ENCODE results near the gene DMWD. TPM values are rescaled to one million over a fixed set of nuclear protein-coding genes. Genes with fewer than 3 reads are reported as not detected.

The DMWD gene
- total and polyA plus RNA-seq, 7 donors, result 13.2 to 59.5 (median 26.0) TPM

DNA sequence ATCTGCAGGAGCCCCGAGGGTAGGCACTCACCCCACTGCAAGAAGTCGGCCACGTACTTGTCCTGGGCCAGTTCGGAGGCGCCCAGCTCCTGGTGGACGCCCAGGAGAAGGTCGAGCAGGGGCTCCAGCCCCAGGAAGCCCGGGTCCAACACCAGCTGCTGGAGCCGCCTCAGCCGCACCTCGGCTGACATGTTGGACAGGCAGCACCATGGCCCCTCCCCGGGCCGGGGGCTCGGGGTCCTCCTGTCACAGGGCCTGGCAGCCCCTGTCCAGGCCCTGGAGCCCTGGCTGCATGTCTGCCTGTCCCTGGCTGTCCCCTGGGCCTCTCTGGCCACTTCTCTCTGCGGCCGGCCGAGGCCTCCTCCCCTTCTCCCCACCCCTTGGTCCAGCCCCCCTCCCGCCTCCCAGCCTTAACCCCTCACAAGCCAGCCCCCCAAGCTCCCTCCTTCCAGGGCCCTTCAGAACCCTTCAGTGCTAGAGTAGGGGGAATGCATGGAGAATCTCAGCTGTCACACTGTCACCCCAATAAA is 10.4 kb downstream of the DMWD start, which contains the start of gene DMPK:
Gene DMPK, minus strand, starts transcription at position 329 of the 530 bp plus-strand sequence. Its CDS starts 138 bp downstream, at position 191.
- intact Hi-C loops (cut with DNase I), result loop anchor here (10.0 kb wide), 1 partner anchor 277 kb away; the partner anchor contains the start of gene VASP
- Histone ChIP-seq H3K9me3 (no peaks in the 10 kb centered on the region), H3K4me3 (peak within 1 kb of the TSS; percentile 77 to 94 (median 88)), H3K27ac (peak within 1 kb of the TSS; percentile 96 to 98 (median 98)), H3K4me1 (peaks cover 0 to 75% (median 65%) of the 10 kb centered on the region in 4 donors), H3K36me3 (peaks cover 5 to 38% (median 33%) of the 10 kb centered on the region in 4 donors), H3K27me3 (no peaks in the 10 kb centered on the region)
- WGBS, 2 donors, result 42 to 44% methylated on average over 18 of the region's 18 CpGs
- peak; percentile 48 to 66 for TF ChIP-seq POLR2A (IDR thresholded peaks at IDR 0.05)
- peak in 3 of 4 donors; percentile 69 to 84 (median 81) for TF ChIP-seq POLR2AphosphoS5 (IDR thresholded peaks at IDR 0.05)
- TF ChIP-seq EP300 (IDR thresholded peaks at IDR 0.05), result no peak
- peak; percentile 84 for DNase-seq

DNA sequence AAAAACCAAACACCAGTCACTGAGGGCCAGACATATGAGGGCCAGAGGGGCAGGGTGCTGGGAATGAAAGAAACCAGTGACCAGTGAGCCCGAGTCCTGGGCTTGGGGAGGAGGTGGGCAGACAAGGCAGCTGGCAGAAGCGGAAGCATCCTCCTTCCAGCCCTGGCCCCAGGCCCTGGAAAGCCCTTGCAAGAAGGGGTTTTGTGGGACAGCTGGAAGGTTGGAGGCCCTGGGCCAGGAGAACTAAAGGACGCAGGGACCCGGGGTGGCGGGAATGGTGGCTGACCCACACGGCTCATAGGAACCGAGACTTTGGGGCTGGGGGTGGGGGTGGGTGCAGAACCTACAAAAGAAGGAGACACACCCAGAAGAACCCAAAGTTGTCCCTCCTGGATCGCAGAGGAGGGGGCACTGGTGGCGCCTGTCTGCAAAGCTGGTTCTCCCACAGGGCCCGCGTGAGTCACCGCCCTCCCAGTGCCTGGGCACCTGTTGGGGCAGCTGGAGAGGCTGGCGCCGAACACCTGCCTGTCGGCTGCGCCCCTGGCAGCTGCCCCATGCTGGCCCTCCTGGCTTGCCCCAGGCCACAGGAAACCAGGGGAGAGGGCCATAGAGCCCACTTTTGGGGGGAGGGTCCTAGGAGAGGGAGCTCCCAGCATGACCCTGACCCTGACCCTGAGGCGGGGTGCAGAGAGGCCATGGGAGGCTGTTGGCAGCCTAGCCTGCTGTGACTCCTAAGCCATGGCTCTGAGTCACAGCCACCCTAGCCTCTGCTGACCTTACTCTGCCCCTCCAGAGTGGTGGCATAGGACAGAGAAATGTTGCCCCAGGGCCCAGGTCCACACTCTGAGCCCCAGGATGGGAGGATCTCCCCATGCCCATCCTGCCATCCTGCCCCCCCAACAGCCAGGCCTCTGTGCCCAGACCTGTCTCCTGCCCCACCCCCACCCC is 11.2 kb downstream of the DMWD start:
- intact Hi-C loops (cut with DNase I), result loop anchor here (10.0 kb wide), 1 partner anchor 277 kb away; the partner anchor contains the start of gene VASP
- peak overlapping the region; percentile 77 to 94 (median 88) for H3K4me3 ChIP-seq
- 21 to 56% methylated on average over 17 of the region's 17 CpGs for WGBS, 2 donors
- DNase-seq, result peak; percentile 73
- TF ChIP-seq POLR2AphosphoS5 (IDR thresholded peaks at IDR 0.05) (peak in 1 of 4 donors; percentile 2), POLR2A (IDR thresholded peaks at IDR 0.05) (no peak), EP300 (IDR thresholded peaks at IDR 0.05) (peak in 1 of 4 donors; percentile 19)
- peaks cover 0 to 75% (median 65%) of the 10 kb centered on the region in 4 donors for H3K4me1 ChIP-seq
- peak overlapping the region; percentile 96 to 98 (median 98) for H3K27ac ChIP-seq
- H3K27me3 ChIP-seq, result no peaks in the 10 kb centered on the region
- H3K9me3 ChIP-seq, result no peaks in the 10 kb centered on the region
- peaks cover 5 to 40% (median 34%) of the 10 kb centered on the region in 4 donors for H3K36me3 ChIP-seq

DNA sequence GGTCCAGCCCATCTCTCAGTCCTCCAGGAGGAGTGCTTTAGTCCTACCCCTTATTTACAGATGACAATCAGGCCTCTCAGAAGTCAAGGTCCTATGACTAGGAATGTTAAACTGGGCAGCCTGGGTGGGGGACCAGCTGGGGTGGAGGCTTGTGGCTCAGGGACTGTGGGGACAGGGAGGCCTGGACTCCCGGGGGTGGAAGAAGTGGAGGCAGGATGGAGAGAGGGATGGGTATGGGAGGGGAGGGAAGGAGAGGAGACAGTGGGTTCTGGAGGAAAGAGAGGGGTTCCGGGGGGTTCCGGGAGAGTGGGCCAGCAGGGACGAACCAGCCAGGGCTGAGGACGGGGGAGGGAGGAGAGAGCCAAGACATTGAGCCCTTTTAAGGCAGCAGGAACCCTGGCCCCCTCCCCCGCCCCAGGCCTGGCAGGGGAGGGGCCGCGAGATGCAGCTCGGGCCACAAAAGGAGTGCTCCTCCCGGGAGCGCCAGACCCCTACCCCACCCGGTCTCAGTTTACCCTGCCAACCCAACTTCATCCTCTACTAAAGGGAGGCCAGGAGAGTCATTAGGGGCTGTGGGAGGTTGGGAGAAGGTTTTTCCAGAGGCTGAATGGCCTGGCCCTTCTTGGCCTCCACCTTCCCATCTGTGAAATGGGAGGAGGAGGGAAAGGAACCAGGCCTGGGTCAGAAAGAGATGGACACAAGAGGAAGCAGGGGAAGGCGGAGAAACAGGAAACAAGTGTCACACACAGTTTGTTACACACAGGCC is 12.0 kb downstream of the DMWD start:
- Histone ChIP-seq H3K4me1 (peaks cover 0 to 70% (median 61%) of the 10 kb centered on the region in 4 donors), H3K36me3 (peaks cover 5 to 33% (median 30%) of the 10 kb centered on the region in 4 donors), H3K27me3 (no peaks in the 10 kb centered on the region), H3K27ac (peak overlapping the region; percentile 96 to 98 (median 98)), H3K9me3 (no peaks in the 10 kb centered on the region), H3K4me3 (peak overlapping the region; percentile 77 to 94 (median 88))
- peak; percentile 71 for DNase-seq
- 39 to 43% methylated on average over 13 of the region's 13 CpGs for WGBS, 2 donors
- intact Hi-C loops (cut with DNase I), result loop anchor here (1.0 to 10.0 kb wide), 2 partner anchors 63 to 276 kb away; partner anchors contain the start of gene VASP
- no peak for TF ChIP-seq EP300 (IDR thresholded peaks at IDR 0.05)
- TF ChIP-seq POLR2AphosphoS5 (IDR thresholded peaks at IDR 0.05), result peak in 3 of 4 donors; percentile 47 to 62 (median 55)

DNA sequence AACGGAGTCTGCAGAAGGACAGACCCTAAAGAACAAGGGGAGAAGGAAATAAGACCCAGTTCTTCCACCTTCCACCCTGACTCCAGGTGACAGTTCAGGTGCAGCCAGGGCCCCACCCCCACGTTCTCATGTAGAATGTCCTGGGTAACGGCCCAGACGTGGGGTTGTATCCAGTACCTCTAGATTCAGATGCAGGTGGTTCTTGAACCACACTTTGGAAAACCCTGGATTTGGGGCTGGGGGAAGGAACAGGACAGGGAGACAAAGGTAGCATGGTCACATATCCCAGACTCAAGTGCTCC is 12.5 kb downstream of the DMWD start:
- intact Hi-C loops (cut with DNase I), result loop anchor here (1.0 to 10.0 kb wide), 2 partner anchors 63 to 275 kb away; partner anchors contain the start of gene VASP
- peak overlapping the region; percentile 96 to 98 (median 98) for H3K27ac ChIP-seq
- peak overlapping the region; percentile 77 to 94 (median 88) for H3K4me3 ChIP-seq
- H3K36me3 ChIP-seq, result peaks cover 5 to 30% (median 28%) of the 10 kb centered on the region in 4 donors
- DNase-seq, result peak; percentile 65
- no peaks in the 10 kb centered on the region for H3K27me3 ChIP-seq
- H3K9me3 ChIP-seq, result no peaks in the 10 kb centered on the region
- TF ChIP-seq, protein P1, sequence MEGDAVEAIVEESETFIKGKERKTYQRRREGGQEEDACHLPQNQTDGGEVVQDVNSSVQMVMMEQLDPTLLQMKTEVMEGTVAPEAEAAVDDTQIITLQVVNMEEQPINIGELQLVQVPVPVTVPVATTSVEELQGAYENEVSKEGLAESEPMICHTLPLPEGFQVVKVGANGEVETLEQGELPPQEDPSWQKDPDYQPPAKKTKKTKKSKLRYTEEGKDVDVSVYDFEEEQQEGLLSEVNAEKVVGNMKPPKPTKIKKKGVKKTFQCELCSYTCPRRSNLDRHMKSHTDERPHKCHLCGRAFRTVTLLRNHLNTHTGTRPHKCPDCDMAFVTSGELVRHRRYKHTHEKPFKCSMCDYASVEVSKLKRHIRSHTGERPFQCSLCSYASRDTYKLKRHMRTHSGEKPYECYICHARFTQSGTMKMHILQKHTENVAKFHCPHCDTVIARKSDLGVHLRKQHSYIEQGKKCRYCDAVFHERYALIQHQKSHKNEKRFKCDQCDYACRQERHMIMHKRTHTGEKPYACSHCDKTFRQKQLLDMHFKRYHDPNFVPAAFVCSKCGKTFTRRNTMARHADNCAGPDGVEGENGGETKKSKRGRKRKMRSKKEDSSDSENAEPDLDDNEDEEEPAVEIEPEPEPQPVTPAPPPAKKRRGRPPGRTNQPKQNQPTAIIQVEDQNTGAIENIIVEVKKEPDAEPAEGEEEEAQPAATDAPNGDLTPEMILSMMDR (IDR thresholded peaks at IDR 0.05), result no peak
- no peak for TF ChIP-seq POLR2AphosphoS5 (IDR thresholded peaks at IDR 0.05)
- no peak for TF ChIP-seq EP300 (IDR thresholded peaks at IDR 0.05)
- no peak for TF ChIP-seq POLR2A (IDR thresholded peaks at IDR 0.05)
- 17 to 28% methylated on average over 4 of the region's 4 CpGs for WGBS, 2 donors
- H3K4me1 ChIP-seq, result peaks cover 0 to 65% (median 55%) of the 10 kb centered on the region in 4 donors

DNA sequence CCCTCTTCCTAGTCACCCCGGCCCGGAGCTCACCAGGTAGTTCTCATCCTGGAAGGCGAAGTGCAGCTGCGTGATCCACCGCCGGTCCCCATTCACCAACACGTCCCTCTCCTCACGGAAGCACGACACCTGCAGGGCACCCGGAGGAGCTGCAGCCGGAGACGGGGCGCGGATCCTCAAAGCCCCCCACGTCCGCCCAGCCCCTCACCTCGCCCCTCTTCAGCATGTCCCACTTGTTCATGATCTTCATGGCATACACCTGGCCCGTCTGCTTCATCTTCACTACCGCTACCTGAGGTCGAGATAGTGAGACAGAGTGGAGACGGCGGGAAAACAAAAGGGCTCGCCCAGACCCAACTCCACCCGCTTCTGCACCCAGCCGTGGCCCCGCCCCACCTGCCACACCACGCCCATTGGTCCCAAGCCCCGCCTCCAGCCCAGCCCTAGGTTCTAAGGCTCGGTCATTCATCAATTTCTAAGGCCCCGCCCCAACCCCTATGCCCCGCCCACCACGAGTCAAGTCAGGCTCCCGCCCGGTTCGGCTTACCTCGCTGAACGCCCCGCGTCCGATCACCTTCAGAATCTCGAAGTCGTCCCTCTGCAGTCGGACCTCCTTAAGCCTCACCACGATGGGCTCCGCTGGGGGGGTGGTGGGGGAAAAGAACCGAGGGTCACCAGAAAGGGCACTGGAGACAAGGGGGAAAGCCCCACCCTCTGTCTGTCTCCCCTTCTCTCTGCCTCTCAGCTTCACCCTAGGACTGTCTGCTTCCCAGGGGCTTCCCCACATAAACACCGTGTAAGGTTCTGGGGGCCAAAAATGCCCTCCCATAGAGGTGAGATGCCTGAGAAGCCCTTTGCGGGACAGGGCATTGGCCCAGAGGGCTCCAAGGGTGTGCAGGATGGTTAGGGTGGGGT is 13.2 kb downstream of the DMWD start:
- DNase-seq, result peak; percentile 96
- peak in 3 of 4 donors; percentile 47 to 77 (median 62) for TF ChIP-seq POLR2AphosphoS5 (IDR thresholded peaks at IDR 0.05)
- TF ChIP-seq EP300 (IDR thresholded peaks at IDR 0.05), result no peak
- peak in 1 of 2 donors; percentile 7 for TF ChIP-seq POLR2A (IDR thresholded peaks at IDR 0.05)
- TF ChIP-seq, protein P1 (IDR thresholded peaks at IDR 0.05), result peak; percentile 70 to 82 (median 77)
- intact Hi-C loops (cut with DNase I), result loop anchor here (1.0 to 10.0 kb wide), 3 partner anchors 8 to 275 kb away; partner anchors contain the start of gene VASP
- Histone ChIP-seq H3K36me3 (peaks cover 5 to 35% (median 30%) of the 10 kb centered on the region in 4 donors), H3K4me3 (peak overlapping the region; percentile 19 to 94 (median 88)), H3K27ac (peak overlapping the region; percentile 96 to 98 (median 98)), H3K27me3 (no peaks in the 10 kb centered on the region), H3K9me3 (no peaks in the 10 kb centered on the region), H3K4me1 (peaks cover 0 to 59% (median 49%) of the 10 kb centered on the region in 4 donors)
- 6 to 8% methylated on average over 48 of the region's 48 CpGs for WGBS, 2 donors

Measured in sigmoid colon (tissue), 7 donors.